ENCODE data around the gene NRXN3. TPM values are rescaled to one million over a fixed set of nuclear protein-coding genes. Genes with fewer than 3 reads are reported as not detected.
A peak's percentile ranks its signal among the peaks of the same experiment; 100 is the strongest.

Gene NRXN3
- total and polyA plus RNA-seq, 2 donors (not counting 1 experiment from before 2014, with no cell fraction given): 0.83 to 34.6 TPM

DNA sequence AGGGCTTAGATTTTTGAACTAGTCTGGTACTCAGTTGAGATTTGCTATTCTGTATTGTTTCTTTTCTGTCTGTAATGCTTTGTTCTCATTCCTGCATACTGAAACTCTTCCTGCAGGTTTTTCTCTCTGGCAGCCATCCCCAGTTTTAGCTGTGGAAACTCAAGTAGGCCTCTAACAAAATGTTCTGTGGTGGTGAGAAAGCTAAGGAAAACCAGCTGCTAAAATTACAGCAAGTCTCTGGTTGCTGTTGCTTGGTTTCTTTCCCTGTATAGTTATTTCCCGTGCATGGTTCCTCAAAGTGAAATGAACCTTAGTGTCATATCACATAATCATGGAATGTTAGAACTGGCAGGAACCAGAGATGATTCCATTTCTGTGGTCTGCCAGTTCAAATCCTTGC, 442.5 kb downstream of the NRXN3 start:
- H3K4me3 ChIP-seq (replicated peaks in 1 of 4; ENCODE audit: control extremely low read depth in 1 of 4, insufficient read depth in 1 of 4, low read depth in 3 of 4, low read length in 4 of 4): no peak overlapping the region
- H2AFZ ChIP-seq (ENCODE audit: low read length): no peak overlapping the region
- no peaks in the 10 kb centered on the region for H3K79me2 ChIP-seq (ENCODE audit: control insufficient read depth, insufficient read depth, low read length)
- no peak overlapping the region for H3K4me2 ChIP-seq (ENCODE audit: extremely low read depth, insufficient read depth, low read length)
- no peaks in the 10 kb centered on the region for H4K20me1 ChIP-seq (ENCODE audit: control insufficient read depth, extremely low read depth, insufficient read depth, low read length)
- no peak overlapping the region for H3K27ac ChIP-seq (ENCODE audit: insufficient read depth, low read length)
- H3K27me3 ChIP-seq (ENCODE audit: control insufficient read depth, insufficient read depth, low read length): no peaks in the 10 kb centered on the region
- H3K36me3 ChIP-seq (ENCODE audit: control insufficient read depth, insufficient read depth, low read length): no peaks in the 10 kb centered on the region
- DNase-seq (ENCODE audit: low read depth in 2 of 2): peak in 1 of 2 donors; percentile 25
- no peaks in the 10 kb centered on the region for H3K4me1 ChIP-seq (ENCODE audit: control insufficient read depth, extremely low read depth, insufficient read depth, low read length)
- H3K9ac ChIP-seq (ENCODE audit: insufficient read depth, low read length): no peak overlapping the region
- no peak for TF ChIP-seq EZH2 (IDR thresholded peaks at IDR 0.05; ENCODE audit: low read length, missing control alignments)
- TF ChIP-seq, protein P1, sequence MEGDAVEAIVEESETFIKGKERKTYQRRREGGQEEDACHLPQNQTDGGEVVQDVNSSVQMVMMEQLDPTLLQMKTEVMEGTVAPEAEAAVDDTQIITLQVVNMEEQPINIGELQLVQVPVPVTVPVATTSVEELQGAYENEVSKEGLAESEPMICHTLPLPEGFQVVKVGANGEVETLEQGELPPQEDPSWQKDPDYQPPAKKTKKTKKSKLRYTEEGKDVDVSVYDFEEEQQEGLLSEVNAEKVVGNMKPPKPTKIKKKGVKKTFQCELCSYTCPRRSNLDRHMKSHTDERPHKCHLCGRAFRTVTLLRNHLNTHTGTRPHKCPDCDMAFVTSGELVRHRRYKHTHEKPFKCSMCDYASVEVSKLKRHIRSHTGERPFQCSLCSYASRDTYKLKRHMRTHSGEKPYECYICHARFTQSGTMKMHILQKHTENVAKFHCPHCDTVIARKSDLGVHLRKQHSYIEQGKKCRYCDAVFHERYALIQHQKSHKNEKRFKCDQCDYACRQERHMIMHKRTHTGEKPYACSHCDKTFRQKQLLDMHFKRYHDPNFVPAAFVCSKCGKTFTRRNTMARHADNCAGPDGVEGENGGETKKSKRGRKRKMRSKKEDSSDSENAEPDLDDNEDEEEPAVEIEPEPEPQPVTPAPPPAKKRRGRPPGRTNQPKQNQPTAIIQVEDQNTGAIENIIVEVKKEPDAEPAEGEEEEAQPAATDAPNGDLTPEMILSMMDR (conservative IDR thresholded peaks at IDR 0.05 in 1 of 2, IDR thresholded peaks at IDR 0.05 in 1 of 2; ENCODE audit: low read depth in 1 of 2, low read length in 2 of 2): no peak
- no peaks in the 10 kb centered on the region for H3K9me3 ChIP-seq (ENCODE audit: control insufficient read depth, insufficient read depth, low read depth, low read length)

GRCh38 chr14:78614593-78614992, 444.4 kb downstream of the NRXN3 start:
- Histone ChIP-seq H3K9me3 (ENCODE audit: control insufficient read depth, insufficient read depth, low read depth, low read length) (no peaks in the 10 kb centered on the region), H3K79me2 (ENCODE audit: control insufficient read depth, insufficient read depth, low read length) (no peaks in the 10 kb centered on the region), H3K4me1 (ENCODE audit: control insufficient read depth, extremely low read depth, insufficient read depth, low read length) (no peaks in the 10 kb centered on the region), H3K27ac (ENCODE audit: insufficient read depth, low read length) (no peak overlapping the region), H2AFZ (ENCODE audit: low read length) (no peak overlapping the region), H3K4me3 (replicated peaks in 1 of 4; ENCODE audit: control extremely low read depth in 1 of 4, insufficient read depth in 1 of 4, low read depth in 3 of 4, low read length in 4 of 4) (no peak overlapping the region), H3K27me3 (ENCODE audit: control insufficient read depth, insufficient read depth, low read length) (no peaks in the 10 kb centered on the region), H3K36me3 (ENCODE audit: control insufficient read depth, insufficient read depth, low read length) (no peaks in the 10 kb centered on the region), H4K20me1 (ENCODE audit: control insufficient read depth, extremely low read depth, insufficient read depth, low read length) (no peaks in the 10 kb centered on the region), H3K9ac (ENCODE audit: insufficient read depth, low read length) (no peak overlapping the region), H3K4me2 (ENCODE audit: extremely low read depth, insufficient read depth, low read length) (no peak overlapping the region)
- peak in 1 of 2 donors; percentile 4 for DNase-seq (ENCODE audit: low read depth in 2 of 2)
- TF ChIP-seq, protein P1 (conservative IDR thresholded peaks at IDR 0.05 in 1 of 2, IDR thresholded peaks at IDR 0.05 in 1 of 2; ENCODE audit: low read depth in 1 of 2, low read length in 2 of 2): no peak
- no peak for TF ChIP-seq EZH2 (IDR thresholded peaks at IDR 0.05; ENCODE audit: low read length, missing control alignments)

GRCh38 chr14:78617735-78618134, 447.6 kb downstream of the NRXN3 start:
- Histone ChIP-seq H3K27ac (ENCODE audit: insufficient read depth, low read length) (no peak overlapping the region), H3K9ac (ENCODE audit: insufficient read depth, low read length) (no peak overlapping the region), H3K9me3 (ENCODE audit: control insufficient read depth, insufficient read depth, low read depth, low read length) (no peaks in the 10 kb centered on the region), H3K4me3 (replicated peaks in 1 of 4; ENCODE audit: control extremely low read depth in 1 of 4, insufficient read depth in 1 of 4, low read depth in 3 of 4, low read length in 4 of 4) (no peak overlapping the region), H2AFZ (ENCODE audit: low read length) (no peak overlapping the region), H3K4me1 (ENCODE audit: control insufficient read depth, extremely low read depth, insufficient read depth, low read length) (no peaks in the 10 kb centered on the region), H3K27me3 (ENCODE audit: control insufficient read depth, insufficient read depth, low read length) (no peaks in the 10 kb centered on the region), H3K79me2 (ENCODE audit: control insufficient read depth, insufficient read depth, low read length) (no peaks in the 10 kb centered on the region), H3K4me2 (ENCODE audit: extremely low read depth, insufficient read depth, low read length) (no peak overlapping the region), H3K36me3 (ENCODE audit: control insufficient read depth, insufficient read depth, low read length) (no peaks in the 10 kb centered on the region), H4K20me1 (ENCODE audit: control insufficient read depth, extremely low read depth, insufficient read depth, low read length) (no peaks in the 10 kb centered on the region)
- no peak for DNase-seq (ENCODE audit: low read depth in 2 of 2)
- TF ChIP-seq EZH2 (IDR thresholded peaks at IDR 0.05; ENCODE audit: low read length, missing control alignments): no peak
- TF ChIP-seq, protein P1 (conservative IDR thresholded peaks at IDR 0.05 in 1 of 2, IDR thresholded peaks at IDR 0.05 in 1 of 2; ENCODE audit: low read depth in 1 of 2, low read length in 2 of 2): no peak

All from fibroblast of lung (primary cell).